HCT116 (cell line): Measurements from ENCODE around the gene VWC2L.

Experiments
- EZH2 ChIP-seq: fragments of 200-600 bp; sonication (generic); IDR thresholded peaks from 2 replicates; pipeline ENCODE4 v1.6.1; 2017; ENCODE audit warnings: antibody characterized with exemption, mixed run types
- EZH2phosphoT487 ChIP-seq: fragments of 200-600 bp; IDR thresholded peaks from 2 replicates; pipeline ENCODE4 v1.6.1; 2018; ENCODE audit warnings: antibody characterized with exemption, borderline replicate concordance
- JUND ChIP-seq: IDR thresholded peaks from 2 replicates; pipeline ENCODE4 v1.6.1; 2012
- POLR2A ChIP-seq: IDR thresholded peaks from 2 replicates; pipeline ENCODE4 v1.7.0; 2011; ENCODE audit warnings: borderline replicate concordance; ENCODE audit not compliant: insufficient read depth, insufficient read length; ENCODE audit errors: extremely low read depth
- POLR2AphosphoS5 ChIP-seq: IDR thresholded peaks from 2 replicates; pipeline ENCODE4 v1.6.1; 2011; ENCODE audit warnings: mild to moderate bottlenecking, low read depth, low read length, moderate library complexity
- RAD21 ChIP-seq: IDR thresholded peaks from 2 replicates; pipeline ENCODE4 v1.6.1; 2012; ENCODE audit warnings: low read depth, mild to moderate bottlenecking
- SRF ChIP-seq: IDR thresholded peaks from 2 replicates; pipeline ENCODE4 v1.6.1; 2012; ENCODE audit warnings: low read depth
- YY1 ChIP-seq: IDR thresholded peaks from 2 replicates; pipeline ENCODE4 v1.6.1; 2011; ENCODE audit warnings: low read length, low read depth, moderate library complexity, mild to moderate bottlenecking; ENCODE audit not compliant: insufficient replicate concordance; ENCODE audit errors: extremely low read depth
- ZNF274 ChIP-seq: fragments of 200-500 bp; sonication (Bioruptor generic); IDR thresholded peaks from 2 replicates; pipeline ENCODE4 v1.6.1; 2014; ENCODE audit warnings: mild to moderate bottlenecking, low read depth, low read length, inconsistent platforms
- TF ChIP-seq, protein P1 (sequence below): IDR thresholded peaks from 2 replicates; pipeline ENCODE4 v1.6.1; 2012
- TF ChIP-seq, protein P2 (sequence below): IDR thresholded peaks from 2 replicates; pipeline ENCODE4 v1.6.1; 2012
- TF ChIP-seq, protein P3 (sequence below): IDR thresholded peaks from 2 replicates; pipeline ENCODE4 v1.6.1; 2012; ENCODE audit warnings: low read depth
- TF ChIP-seq, protein P4 (sequence below), 3 experiments: fragments of 200-600 bp in 1 of 3; sonication (generic) in 1 of 3; IDR thresholded peaks in 2 of 3; conservative IDR thresholded peaks in 1 of 3; 2 replicates each; pipeline ENCODE4 v1.5.1; 2012 to 2017; ENCODE audit warnings: low read depth in 2 of 3, low read length in 2 of 3, antibody characterized with exemption in 1 of 3, borderline replicate concordance in 1 of 3, control low read depth in 1 of 3, mild to moderate bottlenecking in 1 of 3, mixed read lengths in 1 of 3, mixed run types in 1 of 3, moderate library complexity in 1 of 3; ENCODE audit not compliant: insufficient read depth in 1 of 3

DNA sequence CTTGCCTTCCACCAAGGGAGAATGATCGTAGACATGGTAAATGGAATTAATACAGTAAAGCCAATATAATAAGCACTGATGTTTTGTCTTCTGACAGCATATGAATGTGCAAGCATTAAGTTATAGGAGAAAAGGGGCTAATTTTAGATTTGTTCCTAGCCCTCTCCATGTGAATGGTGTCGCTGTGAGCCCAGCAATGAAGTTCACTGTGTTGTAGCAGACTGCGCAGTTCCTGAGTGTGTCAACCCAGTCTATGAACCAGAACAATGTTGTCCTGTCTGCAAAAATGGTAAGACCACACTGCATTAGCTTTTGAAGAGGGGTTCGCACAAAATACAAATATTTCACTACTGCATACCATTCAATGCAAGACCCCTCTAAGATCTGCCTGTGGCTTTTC lies 25.6 kb downstream of the VWC2L start:
- TF ChIP-seq ZNF274, result no peak
- TF ChIP-seq, protein P1, sequence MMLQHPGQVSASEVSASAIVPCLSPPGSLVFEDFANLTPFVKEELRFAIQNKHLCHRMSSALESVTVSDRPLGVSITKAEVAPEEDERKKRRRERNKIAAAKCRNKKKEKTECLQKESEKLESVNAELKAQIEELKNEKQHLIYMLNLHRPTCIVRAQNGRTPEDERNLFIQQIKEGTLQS, result no peak
- TF ChIP-seq SRF, result no peak
- TF ChIP-seq EZH2, result no peak
- TF ChIP-seq, protein P2, sequence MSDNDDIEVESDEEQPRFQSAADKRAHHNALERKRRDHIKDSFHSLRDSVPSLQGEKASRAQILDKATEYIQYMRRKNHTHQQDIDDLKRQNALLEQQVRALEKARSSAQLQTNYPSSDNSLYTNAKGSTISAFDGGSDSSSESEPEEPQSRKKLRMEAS, result no peak
- TF ChIP-seq, protein P3, sequence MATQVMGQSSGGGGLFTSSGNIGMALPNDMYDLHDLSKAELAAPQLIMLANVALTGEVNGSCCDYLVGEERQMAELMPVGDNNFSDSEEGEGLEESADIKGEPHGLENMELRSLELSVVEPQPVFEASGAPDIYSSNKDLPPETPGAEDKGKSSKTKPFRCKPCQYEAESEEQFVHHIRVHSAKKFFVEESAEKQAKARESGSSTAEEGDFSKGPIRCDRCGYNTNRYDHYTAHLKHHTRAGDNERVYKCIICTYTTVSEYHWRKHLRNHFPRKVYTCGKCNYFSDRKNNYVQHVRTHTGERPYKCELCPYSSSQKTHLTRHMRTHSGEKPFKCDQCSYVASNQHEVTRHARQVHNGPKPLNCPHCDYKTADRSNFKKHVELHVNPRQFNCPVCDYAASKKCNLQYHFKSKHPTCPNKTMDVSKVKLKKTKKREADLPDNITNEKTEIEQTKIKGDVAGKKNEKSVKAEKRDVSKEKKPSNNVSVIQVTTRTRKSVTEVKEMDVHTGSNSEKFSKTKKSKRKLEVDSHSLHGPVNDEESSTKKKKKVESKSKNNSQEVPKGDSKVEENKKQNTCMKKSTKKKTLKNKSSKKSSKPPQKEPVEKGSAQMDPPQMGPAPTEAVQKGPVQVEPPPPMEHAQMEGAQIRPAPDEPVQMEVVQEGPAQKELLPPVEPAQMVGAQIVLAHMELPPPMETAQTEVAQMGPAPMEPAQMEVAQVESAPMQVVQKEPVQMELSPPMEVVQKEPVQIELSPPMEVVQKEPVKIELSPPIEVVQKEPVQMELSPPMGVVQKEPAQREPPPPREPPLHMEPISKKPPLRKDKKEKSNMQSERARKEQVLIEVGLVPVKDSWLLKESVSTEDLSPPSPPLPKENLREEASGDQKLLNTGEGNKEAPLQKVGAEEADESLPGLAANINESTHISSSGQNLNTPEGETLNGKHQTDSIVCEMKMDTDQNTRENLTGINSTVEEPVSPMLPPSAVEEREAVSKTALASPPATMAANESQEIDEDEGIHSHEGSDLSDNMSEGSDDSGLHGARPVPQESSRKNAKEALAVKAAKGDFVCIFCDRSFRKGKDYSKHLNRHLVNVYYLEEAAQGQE, result no peak
- no peak for TF ChIP-seq POLR2A
- TF ChIP-seq POLR2AphosphoS5, result no peak
- TF ChIP-seq, protein P4, sequence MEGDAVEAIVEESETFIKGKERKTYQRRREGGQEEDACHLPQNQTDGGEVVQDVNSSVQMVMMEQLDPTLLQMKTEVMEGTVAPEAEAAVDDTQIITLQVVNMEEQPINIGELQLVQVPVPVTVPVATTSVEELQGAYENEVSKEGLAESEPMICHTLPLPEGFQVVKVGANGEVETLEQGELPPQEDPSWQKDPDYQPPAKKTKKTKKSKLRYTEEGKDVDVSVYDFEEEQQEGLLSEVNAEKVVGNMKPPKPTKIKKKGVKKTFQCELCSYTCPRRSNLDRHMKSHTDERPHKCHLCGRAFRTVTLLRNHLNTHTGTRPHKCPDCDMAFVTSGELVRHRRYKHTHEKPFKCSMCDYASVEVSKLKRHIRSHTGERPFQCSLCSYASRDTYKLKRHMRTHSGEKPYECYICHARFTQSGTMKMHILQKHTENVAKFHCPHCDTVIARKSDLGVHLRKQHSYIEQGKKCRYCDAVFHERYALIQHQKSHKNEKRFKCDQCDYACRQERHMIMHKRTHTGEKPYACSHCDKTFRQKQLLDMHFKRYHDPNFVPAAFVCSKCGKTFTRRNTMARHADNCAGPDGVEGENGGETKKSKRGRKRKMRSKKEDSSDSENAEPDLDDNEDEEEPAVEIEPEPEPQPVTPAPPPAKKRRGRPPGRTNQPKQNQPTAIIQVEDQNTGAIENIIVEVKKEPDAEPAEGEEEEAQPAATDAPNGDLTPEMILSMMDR (IDR thresholded peaks at IDR 0.05 in 2 of 3, conservative IDR thresholded peaks at IDR 0.05 in 1 of 3; ENCODE audit: borderline replicate concordance in 1 of 3, insufficient read depth in 1 of 3, low read depth in 2 of 3, low read length in 2 of 3), result no peak
- no peak for TF ChIP-seq RAD21
- TF ChIP-seq EZH2phosphoT487, result no peak
- no peak for TF ChIP-seq YY1
- no peak for TF ChIP-seq JUND
